SH-SY5Y (cell line): ENCODE data around the gene ASIC5.

Experiments
- GATA2 ChIP-seq: IDR thresholded peaks from 2 replicates; pipeline ENCODE4 v1.6.1; 2011; ENCODE audit warnings: mild to moderate bottlenecking, low read depth, low read length
- GATA3 ChIP-seq: IDR thresholded peaks from 2 replicates; pipeline ENCODE4 v1.6.1; 2011; ENCODE audit warnings: low read depth, mild to moderate bottlenecking, low read length, moderate library complexity

GRCh38 chr4:155805016-155805415 lies 61.1 kb downstream of the ASIC5 start:
- TF ChIP-seq GATA2 (no peak), GATA3 (no peak)
